HG03558 (cell line): ENCODE measurements around the gene CBLN3.

ENCODE experiments used
- ATAC-seq: cut with Tn5 transposase; IDR thresholded peaks from one replicate; pipeline ENCODE4 v1.9.1; 2021; ENCODE audit warnings: moderate number of reproducible peaks; ENCODE audit not compliant: unreplicated experiment; ENCODE audit errors: extremely low read depth

CBLN3 gene

DNA sequence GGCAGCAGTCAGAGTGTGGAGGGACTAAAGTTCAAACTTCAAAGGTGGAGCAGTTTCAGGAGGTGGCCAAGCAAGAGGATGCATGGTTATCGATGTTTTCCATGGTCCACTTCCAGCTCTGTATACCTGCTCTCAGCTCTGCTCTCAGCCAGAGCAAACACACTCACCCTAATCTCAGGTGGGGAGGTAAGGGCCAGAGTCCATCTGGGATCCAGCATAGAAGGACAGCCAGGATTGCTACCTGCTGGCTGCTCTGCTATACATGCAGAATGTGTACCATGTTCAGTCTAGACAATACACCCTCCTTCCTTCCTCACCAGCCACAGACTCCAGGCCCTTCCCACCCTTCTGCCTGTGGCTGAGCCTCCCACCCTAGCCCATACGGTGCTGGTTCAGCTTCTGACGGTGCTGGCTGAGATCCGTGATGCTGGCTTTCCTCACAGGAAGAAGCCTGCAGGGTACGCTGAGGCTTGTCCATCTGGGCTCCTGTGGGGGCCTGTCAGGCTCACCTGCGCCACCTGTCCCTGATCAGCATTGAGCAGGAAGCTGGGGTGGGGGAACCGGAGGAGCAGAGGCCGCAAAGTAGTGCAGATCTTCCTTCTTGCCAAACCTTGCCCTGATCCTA is 2.4 kb downstream of the CBLN3 start:
- ATAC-seq: no peak

DNA sequence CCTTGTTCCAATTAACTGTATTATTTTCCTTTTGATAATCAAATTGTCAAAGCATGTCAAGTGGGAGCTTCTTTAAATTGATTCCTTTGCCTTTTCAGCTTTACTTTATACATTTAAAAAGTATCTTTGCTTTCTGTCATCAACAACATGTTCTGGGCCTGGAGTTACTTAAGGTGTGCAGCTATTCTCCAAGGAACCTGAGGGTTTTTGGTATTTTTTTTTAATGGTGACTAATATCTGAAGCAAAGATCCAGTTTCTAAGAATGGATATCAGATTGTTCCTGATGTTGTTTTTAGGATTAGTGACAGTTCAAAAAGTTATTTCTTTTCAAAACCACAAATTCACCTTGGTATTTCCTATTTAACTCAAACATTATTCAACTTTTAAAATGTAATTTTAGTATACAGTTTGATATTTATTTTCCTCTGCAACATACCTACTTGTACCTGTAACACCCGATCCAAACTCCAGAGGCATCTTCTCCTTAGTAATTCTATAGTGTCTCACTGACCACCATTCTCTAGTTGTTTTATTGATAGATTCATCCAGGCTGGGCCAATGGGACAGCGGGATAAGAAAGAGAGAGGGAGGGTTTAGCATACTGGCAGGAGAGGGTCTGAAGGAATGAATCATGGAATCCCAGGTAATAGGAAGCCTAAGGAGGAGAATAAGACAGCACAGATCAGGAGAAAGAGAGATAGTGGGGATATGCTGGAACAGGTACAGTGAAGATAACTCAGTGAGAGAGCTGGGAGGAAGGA is 3.1 kb downstream of the CBLN3 start:
- no peak for ATAC-seq

DNA sequence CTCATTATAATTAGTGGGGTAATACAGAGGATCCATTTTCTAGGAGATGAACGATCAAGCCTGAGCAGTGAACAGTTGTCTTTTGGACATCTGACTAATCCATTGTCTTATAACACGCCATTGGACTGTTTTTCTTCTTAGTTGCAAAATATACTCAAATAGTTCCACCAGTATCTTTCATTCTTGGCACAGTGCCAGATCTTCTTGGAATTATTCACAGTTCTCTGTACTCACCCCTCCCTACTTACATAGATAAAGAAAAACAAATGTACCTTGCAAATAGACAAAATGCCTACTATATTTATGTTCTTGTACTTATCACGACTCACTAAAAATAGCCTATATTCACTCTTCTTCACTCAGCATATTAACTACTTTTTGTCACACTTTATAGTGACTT is 3.8 kb downstream of the CBLN3 start:
- no peak for ATAC-seq

DNA sequence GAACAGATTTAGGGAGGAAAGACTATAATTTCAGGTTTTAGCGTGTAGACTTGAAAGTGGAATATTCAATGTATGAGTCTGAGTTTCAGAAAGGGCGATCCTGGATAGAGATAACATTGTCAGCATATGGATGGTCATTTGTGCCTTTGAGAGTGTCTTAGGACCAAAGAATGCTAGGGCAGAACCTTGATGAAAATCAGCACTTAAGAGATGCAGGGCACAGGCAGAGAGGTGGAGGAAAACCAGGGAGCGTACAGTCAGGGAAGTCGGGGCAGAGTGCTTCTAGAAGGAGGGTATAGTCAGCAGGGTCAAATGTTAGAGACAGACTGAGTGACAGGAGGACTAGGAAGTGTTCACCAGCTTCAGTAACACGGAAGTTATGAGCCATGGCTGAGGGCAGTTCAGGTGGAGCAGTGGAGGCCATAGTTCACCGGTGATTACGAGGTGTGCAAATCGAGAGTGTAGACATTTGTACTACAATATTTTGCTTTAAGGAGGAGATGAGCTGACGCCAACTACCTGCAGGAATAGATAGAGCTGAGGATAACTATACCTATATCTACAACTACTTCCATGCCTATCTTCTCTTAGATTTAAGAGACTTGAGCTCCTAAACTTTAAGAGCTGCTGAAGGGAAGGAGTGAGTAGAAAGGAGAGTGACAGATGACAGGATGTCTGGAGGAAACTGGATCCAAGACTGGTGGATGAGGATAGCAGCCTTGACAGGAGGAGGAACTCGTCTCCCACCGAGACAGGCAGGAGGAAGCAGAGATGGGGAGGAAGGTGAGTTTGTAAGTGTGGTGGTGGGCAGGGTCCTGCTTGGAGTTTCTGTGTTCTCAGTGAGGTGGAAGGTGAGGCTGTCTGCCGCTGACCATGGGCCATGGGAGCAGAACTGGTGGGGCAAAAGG is 6.5 kb downstream of the CBLN3 start:
- no peak for ATAC-seq

DNA sequence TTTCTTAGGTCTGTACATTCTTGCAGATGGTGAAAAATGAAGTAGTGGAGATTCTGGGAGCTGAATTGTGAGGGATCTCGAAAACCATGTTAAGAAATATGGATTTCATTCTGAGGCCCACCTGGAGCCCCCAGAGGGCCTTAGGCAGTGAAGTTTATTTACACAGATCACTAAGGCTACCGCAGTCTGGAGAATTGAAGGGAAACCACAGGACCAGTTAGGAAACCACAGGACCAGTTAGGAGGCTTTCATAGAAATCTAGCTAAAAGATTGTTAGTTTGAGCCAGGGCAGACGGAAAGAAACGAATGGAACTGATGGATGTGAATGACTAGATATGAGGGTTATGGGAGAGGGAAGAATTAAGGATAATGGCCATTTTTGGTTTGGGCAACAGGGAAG is 7.2 kb downstream of the CBLN3 start:
- no peak for ATAC-seq

DNA sequence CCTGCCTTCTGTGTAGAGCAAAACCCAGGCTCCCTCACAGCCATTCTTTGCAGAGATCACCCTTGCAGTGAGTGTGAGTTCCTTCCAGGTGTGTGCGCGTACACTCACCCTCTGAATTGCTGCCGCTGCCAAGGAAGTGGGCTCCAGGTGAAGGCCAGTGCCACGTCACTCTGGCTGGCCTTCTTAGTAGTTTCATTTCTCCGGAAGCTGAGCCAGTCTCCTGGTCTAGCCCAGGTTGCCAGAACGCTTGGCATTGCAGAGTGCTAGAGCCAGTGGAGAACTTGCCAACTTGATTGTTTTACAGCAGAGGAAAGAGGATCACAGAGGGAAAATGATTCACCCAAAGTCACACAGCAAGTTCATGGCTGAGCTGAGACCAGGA is 11.0 kb downstream of the CBLN3 start:
- ATAC-seq: no peak

DNA sequence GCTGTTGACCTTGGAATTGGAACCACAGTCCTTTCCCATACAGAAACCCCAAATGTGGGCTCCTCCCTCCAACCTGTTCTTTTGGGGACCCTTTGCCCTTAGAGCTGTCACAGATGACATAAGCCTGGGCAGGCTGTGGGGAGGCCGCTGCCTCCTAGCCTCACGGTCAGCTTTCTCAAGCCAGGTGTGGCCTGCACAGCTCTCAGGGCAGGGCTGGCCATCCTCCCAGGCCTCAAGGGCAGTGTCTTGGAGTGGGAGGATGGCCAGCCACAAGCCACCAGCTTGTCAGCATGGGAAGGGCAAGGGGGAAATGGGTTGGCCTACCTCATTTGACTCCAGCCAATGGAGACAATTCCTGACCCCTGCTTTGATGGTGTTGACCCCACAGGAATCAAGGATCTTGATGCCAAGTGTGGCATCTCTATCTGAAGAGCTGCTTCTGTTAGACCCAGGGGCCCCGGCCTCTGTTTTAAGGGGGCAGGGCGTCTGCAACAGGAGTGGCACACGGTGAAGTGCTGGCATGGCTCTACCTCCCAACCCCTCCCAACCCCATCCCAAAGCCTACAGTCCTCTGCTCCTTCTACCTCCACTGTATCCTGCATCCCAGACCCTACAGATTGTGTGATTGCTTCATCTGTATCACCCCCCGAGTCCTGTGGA is 11.5 kb downstream of the CBLN3 start:
- no peak for ATAC-seq

DNA sequence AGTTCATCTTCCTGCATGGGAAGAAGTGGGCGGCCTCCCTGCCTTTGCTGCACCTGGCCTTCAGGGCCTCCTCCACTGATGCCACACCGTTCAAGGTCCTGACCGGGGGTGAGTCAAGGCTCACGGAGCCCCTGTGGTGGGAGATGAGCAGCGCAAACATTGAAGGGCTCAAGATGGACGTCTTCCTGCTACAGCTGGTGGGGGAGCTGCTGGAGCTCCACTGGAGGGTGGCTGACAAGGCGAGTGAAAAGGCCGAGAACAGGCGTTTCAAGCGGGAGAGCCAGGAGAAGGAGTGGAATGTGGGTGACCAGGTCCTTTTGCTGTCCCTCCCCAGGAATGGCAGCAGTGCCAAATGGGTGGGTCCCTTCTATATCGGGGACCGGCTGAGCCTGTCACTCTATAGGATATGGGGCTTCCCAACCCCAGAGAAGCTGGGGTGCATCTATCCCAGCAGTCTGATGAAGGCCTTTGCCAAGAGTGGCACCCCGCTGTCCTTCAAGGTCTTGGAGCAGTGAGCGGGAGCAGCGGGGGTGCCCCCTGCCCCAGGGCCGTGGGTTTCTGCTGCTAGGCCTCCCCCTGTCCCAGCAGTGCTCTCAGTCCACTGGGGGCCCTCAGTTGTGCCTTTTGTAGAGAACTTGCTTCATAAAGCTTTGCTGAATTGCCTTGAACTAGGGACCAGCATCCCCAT is 12.4 kb downstream of the CBLN3 start:
- ATAC-seq: no peak

DNA sequence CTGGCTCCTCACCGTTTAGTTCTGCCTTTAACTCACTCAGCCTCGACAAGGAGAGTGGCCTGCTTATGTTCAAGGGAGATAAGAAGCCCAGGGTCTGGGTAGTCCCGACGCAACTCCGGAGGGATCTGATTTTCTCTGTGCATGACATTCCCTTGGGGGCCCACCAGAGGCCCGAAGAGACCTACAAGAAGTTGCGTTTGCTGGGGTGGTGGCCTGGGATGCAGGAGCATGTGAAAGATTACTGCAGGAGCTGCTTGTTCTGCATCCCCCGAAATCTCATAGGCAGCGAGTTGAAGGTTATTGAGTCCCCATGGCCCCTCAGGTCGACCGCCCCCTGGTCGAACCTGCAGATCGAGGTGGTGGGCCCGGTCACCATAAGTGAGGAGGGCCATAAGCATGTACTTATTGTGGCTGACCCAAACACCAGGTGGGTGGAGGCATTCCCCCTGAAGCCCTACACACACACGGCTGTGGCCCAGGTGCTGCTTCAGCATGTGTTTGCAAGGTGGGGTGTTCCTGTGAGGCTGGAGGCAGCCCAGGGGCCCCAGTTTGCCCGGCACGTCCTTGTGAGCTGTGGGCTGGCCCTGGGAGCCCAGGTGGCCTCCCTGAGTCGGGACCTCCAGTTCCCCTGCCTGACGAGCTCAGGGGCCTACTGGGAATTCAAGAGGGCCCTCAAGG is 13.1 kb downstream of the CBLN3 start:
- no peak for ATAC-seq

DNA sequence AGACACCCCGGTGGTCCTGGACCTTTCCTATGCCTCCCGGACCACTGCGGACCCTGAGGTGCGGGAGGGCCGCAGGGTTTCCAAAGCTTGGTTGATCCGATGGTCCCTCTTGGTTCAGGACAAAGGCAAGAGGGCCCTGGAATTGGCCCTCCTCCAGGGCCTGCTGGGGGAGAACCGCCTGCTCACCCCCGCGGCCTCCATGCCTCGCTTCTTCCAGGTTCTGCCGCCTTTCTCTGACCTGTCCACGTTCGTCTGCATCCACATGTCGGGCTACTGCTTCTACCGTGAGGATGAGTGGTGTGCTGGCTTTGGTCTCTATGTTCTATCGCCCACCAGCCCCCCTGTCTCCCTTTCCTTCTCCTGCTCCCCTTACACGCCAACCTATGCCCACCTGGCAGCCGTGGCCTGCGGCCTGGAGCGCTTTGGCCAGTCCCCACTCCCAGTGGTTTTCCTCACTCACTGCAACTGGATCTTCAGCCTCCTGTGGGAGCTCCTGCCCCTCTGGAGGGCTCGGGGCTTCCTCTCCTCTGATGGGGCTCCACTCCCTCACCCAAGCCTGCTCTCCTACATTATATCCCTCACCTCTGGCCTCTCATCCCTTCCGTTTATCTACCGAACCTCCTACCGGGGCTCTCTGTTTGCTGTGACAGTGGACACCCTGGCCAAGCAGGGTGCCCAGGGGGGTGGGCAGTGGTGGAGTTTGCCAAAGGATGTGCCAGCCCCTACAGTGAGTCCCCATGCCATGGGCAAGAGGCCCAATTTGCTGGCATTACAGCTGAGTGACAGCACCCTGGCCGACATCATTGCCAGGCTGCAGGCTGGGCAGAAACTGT is 13.8 kb downstream of the CBLN3 start:
- ATAC-seq: no peak

DNA sequence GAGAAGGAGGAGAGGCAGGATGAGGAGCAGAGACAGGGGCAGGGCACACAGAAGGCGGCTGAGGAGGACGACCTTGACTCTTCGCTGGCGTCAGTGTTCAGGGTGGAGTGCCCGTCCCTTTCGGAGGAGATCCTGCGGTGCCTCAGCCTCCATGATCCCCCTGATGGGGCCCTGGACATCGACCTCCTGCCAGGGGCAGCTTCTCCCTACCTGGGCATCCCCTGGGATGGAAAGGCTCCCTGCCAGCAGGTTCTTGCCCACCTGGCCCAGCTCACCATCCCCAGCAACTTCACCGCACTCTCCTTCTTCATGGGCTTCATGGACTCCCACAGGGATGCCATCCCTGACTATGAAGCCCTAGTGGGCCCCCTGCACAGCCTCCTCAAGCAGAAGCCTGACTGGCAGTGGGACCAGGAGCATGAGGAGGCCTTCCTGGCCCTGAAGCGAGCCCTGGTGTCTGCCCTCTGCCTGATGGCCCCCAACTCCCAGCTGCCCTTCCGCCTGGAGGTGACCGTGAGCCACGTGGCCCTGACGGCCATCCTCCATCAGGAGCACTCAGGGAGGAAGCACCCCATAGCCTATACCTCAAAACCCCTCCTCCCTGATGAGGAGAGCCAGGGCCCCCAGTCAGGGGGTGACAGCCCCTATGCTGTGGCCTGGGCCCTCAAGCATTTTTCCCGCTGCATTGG is 14.6 kb downstream of the CBLN3 start:
- ATAC-seq: no peak

DNA sequence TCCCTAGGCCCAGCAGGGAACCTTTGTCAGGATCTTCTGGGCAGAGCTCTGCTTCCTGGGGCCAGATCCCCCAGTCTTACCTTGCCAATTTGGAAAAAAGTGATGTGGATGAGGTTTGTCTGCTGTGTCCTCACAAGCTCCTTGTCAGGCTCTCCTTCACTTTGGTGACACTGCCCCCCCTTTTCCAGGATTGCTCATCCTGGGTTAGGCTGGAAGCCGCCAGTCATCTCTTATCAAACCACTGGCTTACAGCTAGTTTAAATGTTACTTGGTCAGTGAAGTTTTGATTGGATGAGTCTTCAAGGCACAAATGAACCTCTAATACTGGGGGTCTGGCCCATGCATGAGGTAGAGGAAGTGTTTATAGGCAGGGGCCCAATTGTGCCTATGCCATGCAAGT is 15.4 kb downstream of the CBLN3 start:
- ATAC-seq: no peak

DNA sequence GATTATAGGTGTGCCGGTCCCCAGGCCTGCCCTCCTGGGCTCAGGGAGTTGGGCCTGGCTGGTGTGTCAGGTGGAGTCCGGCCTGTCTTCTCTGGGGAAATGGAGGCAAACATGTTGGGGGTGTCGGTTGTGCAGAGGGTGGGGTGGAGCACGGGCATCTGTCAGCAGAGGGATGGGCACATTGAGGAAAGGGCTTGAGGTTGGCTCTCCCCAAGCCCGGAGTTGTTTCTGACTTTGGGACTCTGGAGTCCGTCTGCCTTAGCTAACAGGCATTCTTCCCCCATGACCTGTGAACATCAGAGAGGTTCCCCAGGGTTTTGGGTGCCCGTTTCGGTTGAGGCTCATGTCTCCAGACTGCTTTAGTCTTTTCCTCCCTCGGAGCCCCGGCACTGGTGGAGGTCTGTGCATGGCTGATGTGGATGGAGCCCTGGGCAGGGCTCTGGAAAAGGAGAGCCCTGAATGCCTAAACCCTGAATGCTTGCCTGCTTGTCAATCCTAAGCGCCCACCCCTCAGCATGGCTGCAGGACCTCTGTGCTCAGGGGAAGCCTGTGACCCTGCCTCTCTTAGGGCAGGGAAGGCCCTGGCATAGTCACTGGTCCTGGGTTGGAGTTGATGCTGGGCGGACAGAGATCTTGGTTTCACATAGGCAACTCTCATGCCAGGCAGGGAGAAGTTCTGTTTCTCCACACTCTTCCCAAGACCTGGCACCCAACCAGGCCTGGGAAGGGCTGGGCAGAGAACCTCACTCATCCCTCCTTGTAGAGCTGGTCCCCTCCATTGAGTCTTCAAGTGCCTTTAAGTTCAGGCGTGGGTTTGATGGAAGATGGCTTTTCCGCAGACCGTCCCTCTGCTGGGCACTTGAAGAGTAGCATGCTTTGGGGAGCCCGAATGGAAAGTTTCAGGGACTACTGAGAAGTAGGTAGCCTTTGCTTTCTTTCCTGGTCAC is 17.8 kb downstream of the CBLN3 start:
- no peak for ATAC-seq

DNA sequence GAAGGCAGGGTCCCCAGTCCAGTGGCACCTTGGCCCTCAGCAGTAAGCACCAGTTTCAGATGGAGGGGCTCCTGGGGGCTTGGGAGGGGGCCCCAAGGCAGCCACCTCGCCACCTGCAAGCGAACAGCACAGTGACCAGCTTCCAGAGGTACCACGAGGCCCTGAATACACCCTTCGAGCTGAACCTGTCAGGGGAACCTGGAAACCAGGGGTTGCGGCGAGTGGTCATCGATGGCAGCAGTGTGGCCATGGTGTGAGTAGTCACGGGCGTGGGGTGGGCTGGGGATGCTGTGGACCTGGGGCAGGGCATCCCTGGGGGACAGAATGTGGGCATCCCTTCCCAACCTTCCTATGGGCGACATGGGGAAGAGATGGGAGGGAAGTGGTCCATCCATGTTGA is 19.5 kb downstream of the CBLN3 start:
- ATAC-seq: no peak

DNA sequence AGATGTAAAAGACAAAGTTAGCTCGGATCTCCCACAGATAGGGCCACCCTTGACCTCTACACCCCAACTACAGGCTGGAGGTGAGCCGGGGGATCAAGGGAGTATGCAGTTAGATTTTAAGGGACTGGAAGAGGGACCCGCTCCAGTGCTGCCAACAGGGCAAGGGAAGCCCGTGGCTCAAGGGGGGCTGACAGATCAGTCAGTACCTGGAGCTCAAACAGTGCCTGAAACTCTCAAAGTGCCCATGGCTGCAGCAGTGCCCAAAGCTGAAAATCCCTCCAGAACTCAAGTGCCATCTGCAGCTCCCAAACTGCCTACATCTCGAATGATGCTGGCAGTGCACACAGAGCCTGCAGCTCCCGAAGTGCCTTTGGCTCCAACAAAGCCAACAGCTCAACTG is 20.3 kb downstream of the CBLN3 start:
- no peak for ATAC-seq

DNA sequence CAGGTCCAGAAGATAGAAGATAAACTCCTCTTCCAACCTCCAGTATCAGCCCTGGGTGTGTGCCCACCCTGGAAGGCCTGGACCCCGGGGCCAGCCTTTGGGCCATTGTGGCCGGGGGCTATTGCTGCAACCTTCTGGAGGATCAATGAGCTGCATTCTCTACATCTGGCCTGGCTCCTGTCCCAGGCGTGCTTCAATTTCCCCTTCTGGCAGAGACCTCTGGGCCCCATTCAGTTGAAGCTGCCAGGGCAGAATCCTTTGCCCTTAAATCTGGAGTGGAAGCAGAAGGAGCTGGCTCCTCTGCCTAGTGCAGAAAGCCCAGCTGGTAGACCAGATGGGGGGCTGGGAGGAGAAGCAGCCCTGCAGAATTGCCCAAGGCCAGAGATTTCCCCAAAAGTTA is 20.7 kb downstream of the CBLN3 start:
- ATAC-seq: no peak
